HL-60 (cell line): Measurements from ENCODE around the gene USP53.

Experiments used
- POLR2AphosphoS5 ChIP-seq: IDR thresholded peaks from 2 replicates; pipeline ENCODE4 v1.6.1; 2012; ENCODE audit warnings: low read depth
- TF ChIP-seq, protein P1 (sequence below): IDR thresholded peaks from one replicate; pipeline ENCODE4 v1.5.1; 2011; ENCODE audit warnings: low read length, control low read depth, inconsistent platforms; ENCODE audit not compliant: insufficient read depth
- TF ChIP-seq, protein P2 (sequence below): IDR thresholded peaks from 2 replicates; pipeline ENCODE4 v1.6.1; 2012; ENCODE audit warnings: low read depth; ENCODE audit not compliant: insufficient replicate concordance

DNA sequence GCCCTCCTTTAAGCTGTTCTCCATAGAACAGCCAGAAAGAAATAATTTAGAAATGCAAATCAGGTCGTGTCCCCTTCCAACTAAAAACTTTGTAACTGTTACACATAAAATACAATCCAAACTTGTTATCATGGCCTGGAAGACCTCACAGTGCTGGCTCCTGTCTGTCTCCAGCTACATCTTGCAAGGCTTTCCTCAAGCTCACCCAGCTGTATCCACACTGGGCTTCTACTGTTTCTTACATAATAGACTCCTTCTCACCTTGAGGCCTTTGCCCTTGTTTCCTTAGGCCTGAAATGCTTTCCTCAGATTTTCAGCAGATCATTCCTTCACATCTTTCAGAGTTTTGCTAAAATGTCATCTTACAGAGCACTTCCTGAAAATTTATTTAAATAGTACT is 33.5 kb upstream of the USP53 start:
- TF ChIP-seq, protein P1, sequence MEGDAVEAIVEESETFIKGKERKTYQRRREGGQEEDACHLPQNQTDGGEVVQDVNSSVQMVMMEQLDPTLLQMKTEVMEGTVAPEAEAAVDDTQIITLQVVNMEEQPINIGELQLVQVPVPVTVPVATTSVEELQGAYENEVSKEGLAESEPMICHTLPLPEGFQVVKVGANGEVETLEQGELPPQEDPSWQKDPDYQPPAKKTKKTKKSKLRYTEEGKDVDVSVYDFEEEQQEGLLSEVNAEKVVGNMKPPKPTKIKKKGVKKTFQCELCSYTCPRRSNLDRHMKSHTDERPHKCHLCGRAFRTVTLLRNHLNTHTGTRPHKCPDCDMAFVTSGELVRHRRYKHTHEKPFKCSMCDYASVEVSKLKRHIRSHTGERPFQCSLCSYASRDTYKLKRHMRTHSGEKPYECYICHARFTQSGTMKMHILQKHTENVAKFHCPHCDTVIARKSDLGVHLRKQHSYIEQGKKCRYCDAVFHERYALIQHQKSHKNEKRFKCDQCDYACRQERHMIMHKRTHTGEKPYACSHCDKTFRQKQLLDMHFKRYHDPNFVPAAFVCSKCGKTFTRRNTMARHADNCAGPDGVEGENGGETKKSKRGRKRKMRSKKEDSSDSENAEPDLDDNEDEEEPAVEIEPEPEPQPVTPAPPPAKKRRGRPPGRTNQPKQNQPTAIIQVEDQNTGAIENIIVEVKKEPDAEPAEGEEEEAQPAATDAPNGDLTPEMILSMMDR: no peak
- no peak for TF ChIP-seq POLR2AphosphoS5
- TF ChIP-seq, protein P2, sequence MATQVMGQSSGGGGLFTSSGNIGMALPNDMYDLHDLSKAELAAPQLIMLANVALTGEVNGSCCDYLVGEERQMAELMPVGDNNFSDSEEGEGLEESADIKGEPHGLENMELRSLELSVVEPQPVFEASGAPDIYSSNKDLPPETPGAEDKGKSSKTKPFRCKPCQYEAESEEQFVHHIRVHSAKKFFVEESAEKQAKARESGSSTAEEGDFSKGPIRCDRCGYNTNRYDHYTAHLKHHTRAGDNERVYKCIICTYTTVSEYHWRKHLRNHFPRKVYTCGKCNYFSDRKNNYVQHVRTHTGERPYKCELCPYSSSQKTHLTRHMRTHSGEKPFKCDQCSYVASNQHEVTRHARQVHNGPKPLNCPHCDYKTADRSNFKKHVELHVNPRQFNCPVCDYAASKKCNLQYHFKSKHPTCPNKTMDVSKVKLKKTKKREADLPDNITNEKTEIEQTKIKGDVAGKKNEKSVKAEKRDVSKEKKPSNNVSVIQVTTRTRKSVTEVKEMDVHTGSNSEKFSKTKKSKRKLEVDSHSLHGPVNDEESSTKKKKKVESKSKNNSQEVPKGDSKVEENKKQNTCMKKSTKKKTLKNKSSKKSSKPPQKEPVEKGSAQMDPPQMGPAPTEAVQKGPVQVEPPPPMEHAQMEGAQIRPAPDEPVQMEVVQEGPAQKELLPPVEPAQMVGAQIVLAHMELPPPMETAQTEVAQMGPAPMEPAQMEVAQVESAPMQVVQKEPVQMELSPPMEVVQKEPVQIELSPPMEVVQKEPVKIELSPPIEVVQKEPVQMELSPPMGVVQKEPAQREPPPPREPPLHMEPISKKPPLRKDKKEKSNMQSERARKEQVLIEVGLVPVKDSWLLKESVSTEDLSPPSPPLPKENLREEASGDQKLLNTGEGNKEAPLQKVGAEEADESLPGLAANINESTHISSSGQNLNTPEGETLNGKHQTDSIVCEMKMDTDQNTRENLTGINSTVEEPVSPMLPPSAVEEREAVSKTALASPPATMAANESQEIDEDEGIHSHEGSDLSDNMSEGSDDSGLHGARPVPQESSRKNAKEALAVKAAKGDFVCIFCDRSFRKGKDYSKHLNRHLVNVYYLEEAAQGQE: no peak
